NCI-H1417 (cell line): ENCODE results near the gene SLC35F4.
A peak's percentile ranks its signal among the peaks of the same experiment; 100 is the strongest.

Source experiments
- DNase-seq, 3 experiments: peaks; one replicate each; lab custom pipeline; 2025; lab: John Stamatoyannopoulos, UW

Gene SLC35F4

DNA sequence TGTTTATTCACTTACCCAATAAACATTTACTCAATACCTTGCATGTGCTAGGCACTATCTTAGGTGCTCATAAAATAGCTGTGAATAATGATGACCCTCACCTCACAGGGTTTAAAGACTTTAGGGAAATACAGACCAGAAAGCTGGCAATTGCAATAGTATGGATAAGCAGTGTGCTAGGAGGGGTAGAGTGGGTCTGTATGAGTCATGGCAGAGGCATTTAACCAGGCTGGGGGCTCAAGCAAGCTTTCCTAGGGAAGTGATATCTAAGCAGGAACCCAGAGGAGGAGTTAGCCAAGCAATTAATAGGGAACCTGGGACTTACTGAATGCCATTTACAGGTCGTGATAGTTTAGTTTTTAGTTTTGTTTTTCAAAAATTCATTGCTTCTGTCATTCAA is 248.4 kb downstream of the SLC35F4 start:
- no peak for DNase-seq

DNA sequence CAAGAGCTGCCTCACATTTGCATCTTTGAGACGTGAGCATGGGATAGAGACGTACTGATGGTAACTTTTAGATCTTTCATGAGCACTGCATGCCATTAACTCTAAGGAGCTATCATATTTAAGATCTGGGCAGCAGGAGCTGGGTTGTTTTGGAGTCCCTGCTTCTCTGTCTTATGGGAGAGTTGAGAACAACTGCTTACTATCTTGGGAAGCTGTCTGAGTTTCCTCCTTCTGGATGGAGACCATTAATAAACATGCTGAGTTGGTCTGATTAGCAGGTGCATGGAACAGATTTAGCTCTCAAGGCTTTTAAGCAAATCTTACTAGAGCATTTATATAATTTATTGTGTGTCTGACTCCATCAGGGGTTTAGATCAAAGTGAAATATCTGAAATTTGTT is 252.9 kb downstream of the SLC35F4 start:
- no peak for DNase-seq

DNA sequence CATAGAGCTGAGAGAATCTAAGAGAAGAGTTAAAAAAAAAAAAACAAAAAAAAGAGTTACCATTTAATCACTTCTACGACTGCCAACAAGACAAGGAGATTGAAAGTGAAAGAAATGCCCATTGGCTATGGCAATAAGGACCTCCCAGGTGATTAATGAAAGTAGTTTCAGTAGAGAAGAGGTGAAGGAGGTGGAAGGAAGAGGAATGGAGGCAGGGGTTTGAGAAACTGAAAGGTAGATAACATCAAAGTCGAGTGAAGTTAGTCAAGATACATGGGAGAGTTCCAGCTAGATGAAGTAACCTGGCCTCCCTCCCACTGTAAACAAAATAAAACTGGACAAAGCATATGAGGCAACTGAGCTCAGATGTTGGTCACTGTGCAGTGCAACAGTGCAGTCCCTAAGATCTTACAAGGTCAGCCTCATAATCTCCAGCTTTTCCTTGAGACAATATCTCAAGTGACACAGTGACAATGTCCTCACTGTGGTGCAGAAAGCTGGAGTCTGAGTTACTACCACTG is 254.3 kb downstream of the SLC35F4 start:
- DNase-seq, result no peak

DNA sequence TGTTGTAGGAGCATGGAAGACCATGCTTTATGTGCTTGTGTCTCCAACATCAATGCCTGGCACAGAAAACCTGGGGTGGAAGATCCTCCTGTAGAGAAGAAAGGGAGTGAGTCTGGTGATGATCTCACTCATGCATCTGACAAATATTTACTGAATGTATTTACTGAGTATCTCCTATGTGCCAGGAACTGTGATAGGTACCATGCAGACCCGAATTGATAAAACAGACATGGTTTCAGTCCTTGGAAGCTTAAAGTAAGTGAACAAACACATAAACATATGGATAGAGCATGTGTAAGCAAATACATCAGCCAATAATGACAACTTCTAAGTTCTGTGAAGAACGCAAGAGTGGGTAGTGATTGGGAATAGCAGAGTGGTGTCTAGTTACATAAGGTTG is 255.3 kb downstream of the SLC35F4 start:
- DNase-seq, result no peak

DNA sequence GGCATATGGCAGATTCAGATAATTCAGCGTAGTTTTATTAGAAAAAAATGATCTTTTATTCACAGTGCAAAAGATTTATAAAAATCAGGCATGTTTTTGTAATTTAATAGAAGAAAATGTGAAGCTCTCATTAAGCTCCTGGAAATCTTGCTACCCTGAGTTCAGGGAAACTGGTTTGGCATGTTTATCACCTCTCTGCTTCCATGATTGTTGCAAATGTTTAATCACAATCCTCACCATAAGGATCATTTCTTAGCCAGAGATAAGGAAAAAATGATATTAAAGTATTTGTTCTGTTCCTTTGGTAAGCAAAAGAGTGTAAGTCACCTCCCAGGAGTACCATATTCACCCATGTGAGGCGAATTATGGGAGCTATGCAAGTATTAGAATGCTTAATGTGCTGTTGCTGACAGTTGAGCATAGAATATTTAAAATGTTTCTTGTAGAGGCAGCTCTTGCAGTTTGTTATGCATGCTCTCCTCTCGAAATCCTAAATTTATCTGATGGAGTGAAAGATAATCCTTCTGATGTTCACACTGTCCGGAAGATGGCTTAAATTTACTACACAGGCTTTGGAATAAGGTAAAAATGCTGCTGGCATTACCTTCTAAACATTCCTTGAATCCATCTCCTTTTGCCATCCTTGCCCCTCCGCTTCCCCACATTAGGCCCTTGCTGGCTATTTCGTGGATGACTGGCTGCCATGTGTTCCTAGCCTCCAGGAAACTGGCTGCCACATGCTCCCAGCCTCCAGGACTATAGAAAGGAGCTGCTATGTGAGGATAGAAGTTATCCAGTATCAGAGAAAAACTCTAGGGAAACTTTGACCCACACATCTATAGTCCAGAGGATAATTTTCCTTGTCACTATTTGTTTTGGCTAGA is 256.5 kb downstream of the SLC35F4 start:
- DNase-seq, result no peak

DNA sequence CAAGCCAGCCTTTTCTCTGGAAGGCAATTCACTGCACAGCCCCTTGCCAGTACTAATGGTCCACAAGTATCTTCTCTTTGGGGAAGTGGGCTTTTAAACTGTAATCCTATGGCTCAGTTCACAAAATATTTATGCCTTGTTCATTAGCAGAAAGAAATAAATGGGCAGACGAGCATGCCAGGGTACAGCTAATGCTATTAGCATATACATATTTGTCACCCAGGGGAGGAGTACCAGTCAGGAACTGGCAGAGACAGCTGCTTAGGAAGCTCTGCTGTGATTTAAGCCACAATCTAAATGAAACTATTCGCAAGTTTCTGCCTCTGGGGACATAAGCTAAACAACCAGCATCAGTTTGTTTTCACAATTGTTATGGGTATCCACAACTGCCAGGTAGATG is 258.8 kb downstream of the SLC35F4 start:
- DNase-seq, result no peak

DNA sequence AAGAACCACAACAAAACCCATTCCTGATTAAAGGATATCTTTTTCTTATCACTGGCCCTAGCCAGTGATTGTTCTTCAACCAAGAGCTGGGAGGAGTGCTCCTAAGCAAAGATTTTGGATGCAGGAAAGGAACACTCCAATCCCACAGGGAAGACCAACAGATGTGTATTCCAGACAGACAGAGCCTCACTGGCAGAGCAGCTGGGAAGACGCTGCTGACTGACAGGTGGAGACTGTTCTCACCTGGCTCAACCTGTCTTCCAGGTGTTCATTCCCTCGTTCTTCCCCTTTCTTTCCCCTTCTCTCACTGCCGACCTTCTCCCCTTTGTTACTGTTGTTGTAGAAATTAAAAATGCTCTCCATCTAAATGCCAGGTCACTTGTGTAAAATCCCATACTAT is 282.5 kb downstream of the SLC35F4 start:
- DNase-seq, result no peak

DNA sequence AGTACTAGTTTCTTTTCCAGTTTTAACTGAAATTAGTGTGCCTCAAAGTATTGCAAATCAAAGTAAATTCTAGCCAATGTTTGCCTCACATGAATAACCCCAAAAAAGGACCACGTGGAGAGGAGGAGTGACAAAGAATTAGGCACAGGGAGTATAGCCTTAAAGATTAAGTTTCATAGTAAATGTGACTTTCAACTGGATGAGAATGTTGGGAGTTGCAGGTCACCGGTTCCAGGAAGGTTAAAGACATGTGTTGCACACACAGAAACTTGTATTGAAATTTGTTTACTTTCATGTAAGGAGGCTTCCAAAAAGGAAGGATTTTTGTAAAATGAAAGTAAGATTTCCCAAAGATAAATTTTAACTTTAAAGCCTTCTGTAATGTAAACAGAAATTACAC is 283.1 kb downstream of the SLC35F4 start:
- DNase-seq, result no peak

DNA sequence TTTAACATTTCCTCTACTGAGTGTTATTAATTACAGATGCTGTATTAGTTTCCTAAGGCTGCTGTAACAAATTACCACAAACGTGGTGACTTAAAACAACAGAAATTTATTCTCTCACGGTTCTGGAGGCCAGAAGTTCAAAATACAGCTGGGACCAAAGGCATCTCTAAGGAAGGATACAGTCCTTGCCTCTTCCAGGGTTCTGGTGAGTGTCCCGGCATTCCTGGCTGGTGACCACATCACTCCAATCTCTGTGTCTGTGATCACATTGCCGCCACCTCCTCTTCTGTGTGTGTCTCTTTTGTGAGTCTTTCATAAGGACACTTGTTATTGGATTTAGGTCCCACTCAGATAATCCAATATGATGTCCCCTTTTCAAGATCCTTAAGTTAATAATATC is 287.1 kb downstream of the SLC35F4 start:
- no peak for DNase-seq

DNA sequence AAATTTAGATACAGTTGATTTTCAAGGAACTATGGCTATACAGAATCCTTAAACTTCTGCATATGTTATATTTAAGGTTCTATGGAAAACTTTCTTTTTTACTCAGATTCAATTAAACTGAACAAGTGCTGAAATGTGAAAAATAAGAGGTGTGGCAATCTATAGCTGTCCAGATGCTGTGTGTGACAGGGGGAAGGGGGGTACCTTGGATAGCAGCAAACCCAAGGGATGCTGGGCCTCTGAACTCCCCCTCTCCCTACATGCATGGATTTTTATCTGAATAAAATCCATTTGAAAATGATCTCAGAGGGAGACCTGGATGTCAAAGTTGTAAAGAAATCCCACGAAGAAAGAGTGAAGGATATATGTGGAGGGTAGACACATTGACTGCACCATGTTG is 289.4 kb downstream of the SLC35F4 start:
- DNase-seq, result no peak

DNA sequence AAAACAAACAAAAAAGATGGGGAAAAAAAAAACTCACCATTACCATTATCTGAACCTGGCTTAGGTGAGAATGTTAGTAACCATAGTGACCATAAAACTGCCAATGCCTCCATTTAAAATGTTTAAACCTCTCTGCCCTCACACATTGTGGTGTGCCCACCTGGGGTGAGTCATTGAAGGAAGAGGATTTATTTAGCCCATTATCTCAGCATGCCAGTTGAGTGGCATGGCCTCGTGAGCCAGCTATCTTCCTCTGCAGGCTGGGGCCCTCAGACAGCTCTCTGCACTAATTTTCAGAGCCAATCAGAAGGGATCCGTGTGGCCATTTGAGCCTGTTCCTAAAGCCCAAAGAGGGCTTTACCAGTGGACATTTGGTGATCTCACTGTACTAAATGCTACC is 290.4 kb downstream of the SLC35F4 start:
- DNase-seq, result peak; percentile 59 to 96 (median 86)

DNA sequence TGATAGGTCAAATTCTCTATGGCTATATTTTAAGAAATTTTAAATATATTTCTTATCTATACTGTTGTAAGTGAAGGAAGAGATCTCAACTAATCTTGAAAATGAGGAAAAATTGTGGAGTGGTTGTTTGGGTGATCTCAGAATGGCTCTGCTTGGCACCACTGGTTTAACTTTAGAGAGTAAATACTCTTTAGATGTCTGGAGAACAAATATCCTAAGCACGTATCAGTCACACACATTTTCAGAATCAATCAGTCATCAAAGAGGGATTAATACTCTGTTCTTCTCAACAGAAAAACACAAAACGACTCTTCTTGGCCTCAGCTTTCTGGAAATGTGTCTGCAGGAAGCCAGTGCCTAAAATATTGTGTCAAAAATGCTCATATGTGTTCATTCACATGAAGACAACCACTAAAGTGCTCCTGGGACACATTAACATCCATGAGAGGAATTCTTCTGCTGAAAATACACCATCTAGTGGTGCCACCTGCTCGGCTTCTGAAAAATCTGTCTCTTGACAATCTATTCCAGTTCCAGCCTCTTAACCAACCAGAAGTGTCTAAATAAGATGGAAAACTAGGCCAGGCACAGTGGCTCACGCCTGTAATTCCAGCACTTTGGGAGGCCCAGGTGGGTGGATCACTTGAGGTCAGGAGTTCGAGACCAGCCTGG is 291.1 kb downstream of the SLC35F4 start:
- DNase-seq, result peak; percentile 51 to 72 (median 59)

DNA sequence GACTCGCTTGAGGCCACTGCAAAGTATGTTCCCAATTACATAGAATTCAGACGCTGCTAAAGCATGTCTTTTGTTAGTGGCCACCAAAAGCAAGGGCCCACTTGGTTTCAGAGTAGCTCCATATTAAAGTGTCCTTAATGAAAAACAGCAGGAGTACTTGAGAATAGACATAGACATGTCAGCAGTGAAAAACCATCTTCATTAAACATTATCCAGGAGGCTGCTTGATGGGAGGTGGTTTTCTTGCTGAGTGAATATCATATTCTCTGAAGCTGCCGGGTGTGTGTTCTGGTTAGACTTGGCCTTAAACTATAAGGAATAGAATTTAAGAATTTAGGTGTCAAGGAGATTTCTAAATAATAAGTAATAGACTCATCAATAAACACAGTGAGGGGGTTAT is 292.7 kb downstream of the SLC35F4 start:
- DNase-seq, result peak in 1 of 3 experiments; percentile 47

DNA sequence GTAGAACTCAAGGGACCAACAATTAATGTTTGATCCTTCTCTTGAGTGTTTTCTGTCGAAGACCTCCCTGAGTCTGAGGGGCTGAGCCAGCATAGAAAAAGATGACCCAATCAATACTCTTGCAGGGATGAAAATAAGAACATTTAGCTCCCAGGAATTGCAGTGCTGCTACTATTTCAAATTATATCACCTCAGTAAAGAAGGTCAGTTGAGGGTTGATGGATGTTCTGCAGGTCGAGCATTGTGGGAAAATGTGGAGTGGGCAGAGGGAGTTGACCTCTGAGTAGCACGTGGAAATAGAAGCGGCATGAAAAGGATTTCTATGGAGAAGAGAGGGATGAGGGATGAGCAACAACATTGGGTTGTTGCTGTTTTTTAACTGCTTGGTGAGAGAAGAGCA is 297.3 kb downstream of the SLC35F4 start:
- DNase-seq, result no peak

DNA sequence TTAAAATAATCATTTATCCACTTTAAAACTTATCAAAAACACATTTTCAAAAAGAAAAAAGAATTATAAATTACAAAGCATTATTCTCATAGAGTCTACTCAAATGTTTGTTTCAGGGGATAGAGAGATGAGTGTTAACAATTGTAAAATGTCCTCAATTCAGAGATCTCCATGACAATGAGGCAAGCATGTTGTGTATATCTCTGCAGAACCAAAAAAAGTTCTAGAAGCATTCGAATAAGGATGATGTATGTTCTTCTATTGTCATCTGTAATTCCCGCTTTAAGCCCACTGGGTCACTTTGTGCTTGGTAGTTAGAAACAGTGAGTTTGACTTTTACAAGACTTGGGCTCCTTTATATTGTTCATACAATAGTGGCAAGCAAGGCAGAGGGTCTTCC is 298.7 kb downstream of the SLC35F4 start:
- DNase-seq, result no peak

DNA sequence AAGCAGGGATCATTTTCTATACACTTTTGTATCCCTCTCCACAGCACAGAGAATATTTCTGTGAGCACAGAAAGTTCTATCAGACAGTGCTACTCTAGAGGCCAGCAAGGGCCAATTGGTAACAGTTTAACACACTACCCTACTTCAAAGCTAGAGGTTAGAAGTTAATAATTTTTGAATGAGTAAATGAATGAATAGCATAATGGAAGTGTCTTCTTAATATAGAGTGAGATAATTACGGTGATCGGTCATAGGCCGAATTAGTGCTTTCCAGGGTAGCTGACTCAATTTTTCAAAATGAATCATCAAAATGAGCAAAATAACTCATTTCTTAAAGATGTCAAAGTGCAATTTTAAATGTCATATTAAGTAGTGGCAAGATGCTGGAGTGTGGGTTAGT is 305.2 kb downstream of the SLC35F4 start:
- no peak for DNase-seq

DNA sequence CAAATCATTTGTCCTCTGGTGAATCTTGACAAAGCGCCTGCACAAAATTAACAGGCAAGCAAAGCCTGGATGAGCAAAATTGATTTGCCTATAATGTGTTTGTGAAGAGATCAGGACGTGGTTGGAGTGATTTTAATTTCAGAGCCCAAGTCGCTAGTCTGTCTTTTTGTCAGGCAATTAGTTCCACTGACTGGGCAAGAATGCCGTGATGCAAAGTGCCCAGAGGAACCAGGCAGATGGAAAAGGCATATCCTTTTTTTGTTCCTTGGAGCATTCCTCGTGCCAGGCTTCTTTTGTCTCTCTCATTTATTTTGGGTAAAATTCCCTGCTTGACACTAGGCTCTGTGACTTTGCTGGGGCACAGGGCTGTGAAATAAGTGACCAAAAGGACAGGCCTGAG is 306.3 kb downstream of the SLC35F4 start:
- DNase-seq, result peak in 2 of 3 experiments; percentile 4 to 26

DNA sequence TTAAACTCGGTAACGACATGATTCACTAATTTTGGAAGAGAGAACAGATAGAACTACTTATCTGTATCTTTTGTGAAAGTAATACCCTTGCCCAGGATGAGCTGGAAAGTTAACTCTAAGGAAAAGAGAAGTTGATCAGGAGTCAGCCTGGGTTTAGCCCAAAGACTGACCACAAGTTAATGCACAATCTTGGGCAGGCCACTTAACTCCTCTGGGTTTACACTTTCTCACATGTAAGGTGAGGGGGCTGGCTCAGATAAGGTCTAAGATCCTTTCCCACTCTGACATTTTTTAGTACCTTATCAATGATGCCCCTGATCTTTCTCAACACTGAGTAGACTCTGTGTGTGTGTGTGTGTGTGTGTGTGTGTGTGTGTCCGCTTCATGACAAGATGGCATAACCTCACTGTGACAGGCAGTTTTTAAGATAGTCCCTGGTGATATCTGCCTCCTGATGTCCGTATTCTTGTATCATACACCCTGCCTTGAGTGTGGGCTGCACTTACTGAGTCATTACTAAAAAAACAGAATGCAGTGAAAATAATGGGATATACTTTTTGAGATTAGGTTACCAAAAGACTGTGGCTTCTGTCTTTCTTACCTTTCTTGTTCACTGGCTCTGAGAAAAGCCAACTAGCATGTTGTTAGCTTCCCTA is 316.0 kb downstream of the SLC35F4 start:
- no peak for DNase-seq

DNA sequence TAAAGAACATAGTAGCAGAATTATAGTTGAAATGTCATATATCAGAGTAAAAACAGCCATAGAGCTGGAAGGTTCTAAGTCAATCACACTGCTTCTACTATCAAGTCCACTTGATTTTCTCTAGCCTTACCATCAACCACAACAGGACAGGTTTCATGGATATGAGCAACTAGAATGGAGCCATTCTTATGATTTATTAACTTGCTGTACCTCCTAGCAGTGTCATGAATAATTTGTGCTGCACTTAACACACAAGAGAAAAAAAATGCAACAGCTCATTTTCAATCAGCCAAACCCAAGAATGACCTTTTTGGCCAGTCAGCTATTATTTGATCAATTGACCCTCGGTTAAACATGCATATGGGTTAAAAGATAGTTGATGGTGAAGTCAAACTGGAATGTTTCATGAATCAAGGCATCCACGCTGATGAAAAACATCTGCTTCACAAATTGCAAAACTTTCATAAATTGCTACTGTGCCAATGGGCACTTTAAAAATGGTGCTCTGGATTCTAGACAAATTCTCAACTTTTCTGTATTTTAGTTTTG is 316.8 kb downstream of the SLC35F4 start:
- no peak for DNase-seq

DNA sequence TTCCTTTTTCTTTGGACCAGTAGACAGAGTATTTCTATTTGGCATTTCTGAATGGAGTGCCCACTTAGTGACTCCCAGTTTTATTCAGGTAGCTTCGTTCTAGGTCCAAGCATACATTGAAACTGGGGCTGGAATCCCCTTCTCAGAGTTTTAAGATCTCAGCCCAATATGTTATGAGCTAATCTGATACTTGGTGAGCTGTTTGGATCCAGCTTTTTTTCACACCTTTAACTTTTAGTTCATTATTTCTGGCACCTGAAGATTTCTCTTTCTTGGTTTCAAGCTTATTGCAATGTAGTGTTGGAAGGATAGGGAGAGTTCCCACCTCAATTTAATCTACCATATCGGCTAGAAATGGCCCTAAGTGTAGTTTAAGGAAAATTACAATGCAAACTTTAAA is 318.8 kb downstream of the SLC35F4 start:
- DNase-seq, result no peak

DNA sequence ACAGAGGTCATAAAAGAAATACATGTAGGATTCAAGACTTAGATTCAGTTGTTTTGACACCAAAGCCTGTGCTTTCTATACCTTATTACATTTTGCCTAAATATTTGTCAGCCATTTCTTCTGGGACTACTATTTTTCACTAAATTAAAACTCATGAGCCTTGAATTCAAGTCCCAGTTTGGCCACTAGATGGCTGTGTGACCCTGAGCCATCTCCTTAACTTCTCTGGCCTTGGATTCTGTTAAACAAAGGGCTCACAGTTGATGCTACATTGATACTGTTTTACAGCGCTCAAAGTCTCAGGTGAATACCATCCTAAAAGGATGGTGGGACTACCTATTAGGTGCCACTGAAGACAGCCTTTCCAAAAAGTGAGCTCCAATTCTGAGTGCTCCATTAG is 332.7 kb downstream of the SLC35F4 start:
- peak; percentile 19 to 73 (median 30) for DNase-seq

DNA sequence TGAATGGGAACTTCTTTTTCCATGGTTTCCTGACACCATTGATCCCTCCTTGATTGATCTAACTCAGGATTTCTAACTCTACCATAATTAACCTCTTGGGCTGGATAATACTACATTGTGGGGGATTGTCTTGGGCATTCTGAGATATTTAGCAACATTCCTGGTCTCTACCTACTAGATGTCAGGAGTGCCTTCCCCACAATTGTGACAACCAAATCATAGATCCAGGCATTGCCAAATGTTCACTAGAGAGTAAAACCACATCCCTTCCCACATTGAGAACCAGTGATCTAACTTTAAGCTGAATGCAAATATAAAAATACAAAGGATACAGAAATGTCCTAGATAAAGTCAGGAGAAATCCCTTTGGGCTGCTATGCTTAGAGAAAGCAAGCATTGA is 335.3 kb downstream of the SLC35F4 start:
- no peak for DNase-seq
